ENCODE measurements around the gene MYH11.

Gene MYH11

GRCh38 chr16:15807603-15808009, 49.2 kb downstream of the MYH11 start:
- ChIA-PET POLR2A (no interaction called here), CTCF (no interaction called here)
- TF ChIP-seq NFRKB (IDR thresholded peaks at IDR 0.05): no peak
- TF ChIP-seq FOXM1 (IDR thresholded peaks at IDR 0.05; ENCODE audit: borderline replicate concordance): no peak
- no peak for TF ChIP-seq TARDBP (IDR thresholded peaks at IDR 0.05)
- TF ChIP-seq LEF1 (IDR thresholded peaks at IDR 0.05; ENCODE audit: borderline replicate concordance): no peak
- no peak for TF ChIP-seq FOXK2 (IDR thresholded peaks at IDR 0.05)
- TF ChIP-seq BHLHE40 (IDR thresholded peaks at IDR 0.05; ENCODE audit: borderline replicate concordance): no peak
- no peak for TF ChIP-seq ELF4 (IDR thresholded peaks at IDR 0.05)
- TF ChIP-seq CTBP1 (IDR thresholded peaks at IDR 0.05; ENCODE audit: borderline replicate concordance): no peak
- TF ChIP-seq HDGF (IDR thresholded peaks at IDR 0.05; ENCODE audit: borderline replicate concordance): no peak
- no peak for TF ChIP-seq FOXA1 (IDR thresholded peaks at IDR 0.05)
- no peak for DNase-seq (ENCODE audit: extremely low spot score)

- ChIA-PET CTCF (interaction anchor here (0.6 to 0.7 kb wide), 2 partner anchors 17 to 26 kb away, joined by 3 to 7 read pairs; no protein-coding TSS in a partner anchor), POLR2A (no interaction called here)
- no peak for DNase-seq (ENCODE audit: extremely low spot score)
- TF ChIP-seq ZNF384 (IDR thresholded peaks at IDR 0.05): no peak
- TF ChIP-seq ELF4 (IDR thresholded peaks at IDR 0.05): no peak
- no peak for TF ChIP-seq SP1 (IDR thresholded peaks at IDR 0.05)
- no peak for TF ChIP-seq BHLHE40 (IDR thresholded peaks at IDR 0.05; ENCODE audit: borderline replicate concordance)
- TF ChIP-seq NFRKB (IDR thresholded peaks at IDR 0.05): no peak
- TF ChIP-seq LEF1 (IDR thresholded peaks at IDR 0.05; ENCODE audit: borderline replicate concordance): no peak
- no peak for TF ChIP-seq PKNOX1 (IDR thresholded peaks at IDR 0.05)
Observed at GRCh38 chr16:15803618-15804017, 53.2 kb downstream of the MYH11 start.

- TF ChIP-seq SP1 (IDR thresholded peaks at IDR 0.05): no peak
- no peak for TF ChIP-seq ZNF384 (IDR thresholded peaks at IDR 0.05)
- TF ChIP-seq NFRKB (IDR thresholded peaks at IDR 0.05): no peak
- CTCF ChIA-PET: no interaction called here
- DNase-seq (ENCODE audit: extremely low spot score): no peak
- POLR2A ChIA-PET: no interaction called here
Observed at GRCh38 chr16:15799851-15800495, 56.9 kb downstream of the MYH11 start.

- CTCF ChIA-PET: no interaction called here
- POLR2A ChIA-PET: no interaction called here
- no peak for DNase-seq (ENCODE audit: extremely low spot score)
- no peak for TF ChIP-seq FOXK2 (IDR thresholded peaks at IDR 0.05)
- TF ChIP-seq SP1 (IDR thresholded peaks at IDR 0.05): no peak
- no peak for TF ChIP-seq LEF1 (IDR thresholded peaks at IDR 0.05; ENCODE audit: borderline replicate concordance)
Observed at GRCh38 chr16:15798671-15799070, 58.2 kb downstream of the MYH11 start.

- ChIA-PET CTCF (interaction anchor here (1.2 kb wide), 1 partner anchor 12 kb away, joined by 3 read pairs; no protein-coding TSS in a partner anchor), POLR2A (no interaction called here)
- DNase-seq (ENCODE audit: extremely low spot score): no peak
- TF ChIP-seq ELF4 (IDR thresholded peaks at IDR 0.05) (no peak), TARDBP (IDR thresholded peaks at IDR 0.05) (no peak), ZNF384 (IDR thresholded peaks at IDR 0.05) (no peak), ARNT (IDR thresholded peaks at IDR 0.05) (no peak), FOXM1 (IDR thresholded peaks at IDR 0.05; ENCODE audit: borderline replicate concordance) (no peak), BHLHE40 (IDR thresholded peaks at IDR 0.05; ENCODE audit: borderline replicate concordance) (no peak), L3MBTL2 (conservative IDR thresholded peaks at IDR 0.05) (no peak), HDGF (IDR thresholded peaks at IDR 0.05; ENCODE audit: borderline replicate concordance) (no peak), PKNOX1 (IDR thresholded peaks at IDR 0.05) (no peak), SP1 (IDR thresholded peaks at IDR 0.05) (no peak)
Observed at GRCh38 chr16:15796885-15797284, 59.9 kb downstream of the MYH11 start.

GRCh38 chr16:15795615-15796014, 61.2 kb downstream of the MYH11 start:
- DNase-seq (ENCODE audit: extremely low spot score): no peak
- POLR2A ChIA-PET: no interaction called here
- TF ChIP-seq LEF1 (IDR thresholded peaks at IDR 0.05; ENCODE audit: borderline replicate concordance): no peak
- TF ChIP-seq ARNT (IDR thresholded peaks at IDR 0.05): no peak
- no peak for TF ChIP-seq HDGF (IDR thresholded peaks at IDR 0.05; ENCODE audit: borderline replicate concordance)
- no peak for TF ChIP-seq L3MBTL2 (conservative IDR thresholded peaks at IDR 0.05)
- TF ChIP-seq FOXA1 (IDR thresholded peaks at IDR 0.05): no peak
- TF ChIP-seq TARDBP (IDR thresholded peaks at IDR 0.05): no peak
- TF ChIP-seq CTBP1 (IDR thresholded peaks at IDR 0.05; ENCODE audit: borderline replicate concordance): no peak
- TF ChIP-seq ZNF384 (IDR thresholded peaks at IDR 0.05): no peak
- no peak for TF ChIP-seq PKNOX1 (IDR thresholded peaks at IDR 0.05)
- no peak for TF ChIP-seq SUZ12 (IDR thresholded peaks at IDR 0.05)
- TF ChIP-seq ELF4 (IDR thresholded peaks at IDR 0.05): no peak
- no peak for TF ChIP-seq NFRKB (IDR thresholded peaks at IDR 0.05)
- no peak for TF ChIP-seq BHLHE40 (IDR thresholded peaks at IDR 0.05; ENCODE audit: borderline replicate concordance)
- TF ChIP-seq FOXM1 (IDR thresholded peaks at IDR 0.05; ENCODE audit: borderline replicate concordance): no peak
- TF ChIP-seq FOXK2 (IDR thresholded peaks at IDR 0.05): no peak
- no peak for TF ChIP-seq SP1 (IDR thresholded peaks at IDR 0.05)
- CTCF ChIA-PET: no interaction called here

GRCh38 chr16:15792563-15792971, 64.3 kb downstream of the MYH11 start:
- ChIA-PET POLR2A (no interaction called here), CTCF (no interaction called here)
- no peak for DNase-seq (ENCODE audit: extremely low spot score)
- TF ChIP-seq FOXK2 (IDR thresholded peaks at IDR 0.05) (no peak), TARDBP (IDR thresholded peaks at IDR 0.05) (no peak), ZNF384 (IDR thresholded peaks at IDR 0.05) (no peak), SUZ12 (IDR thresholded peaks at IDR 0.05) (no peak), ELF4 (IDR thresholded peaks at IDR 0.05) (no peak), L3MBTL2 (conservative IDR thresholded peaks at IDR 0.05) (no peak), SP1 (IDR thresholded peaks at IDR 0.05) (no peak), FOXA1 (IDR thresholded peaks at IDR 0.05) (no peak), CTBP1 (IDR thresholded peaks at IDR 0.05; ENCODE audit: borderline replicate concordance) (no peak), LEF1 (IDR thresholded peaks at IDR 0.05; ENCODE audit: borderline replicate concordance) (no peak), NFRKB (IDR thresholded peaks at IDR 0.05) (no peak)

Measured in HEK293T (cell line).